Stimulated activated CD4-positive, alpha-beta T cell treated with anti-CD3 and anti-CD28 coated beads, Interleukin-4, amount 100 ng/mL, for 4 hours (primary cell): ENCODE data around the gene MRPS34.
"Not testable (repeated sequence)": the region's sequence is repeated elsewhere in the genome, so short reads cannot be mapped to it uniquely, and the experiment has no call there.

Experiments
- DNase-seq, 2 experiments: peaks; one replicate each; pipeline ENCODE4 v3.0.0-alpha.2; 2020

The MRPS34 gene

DNA sequence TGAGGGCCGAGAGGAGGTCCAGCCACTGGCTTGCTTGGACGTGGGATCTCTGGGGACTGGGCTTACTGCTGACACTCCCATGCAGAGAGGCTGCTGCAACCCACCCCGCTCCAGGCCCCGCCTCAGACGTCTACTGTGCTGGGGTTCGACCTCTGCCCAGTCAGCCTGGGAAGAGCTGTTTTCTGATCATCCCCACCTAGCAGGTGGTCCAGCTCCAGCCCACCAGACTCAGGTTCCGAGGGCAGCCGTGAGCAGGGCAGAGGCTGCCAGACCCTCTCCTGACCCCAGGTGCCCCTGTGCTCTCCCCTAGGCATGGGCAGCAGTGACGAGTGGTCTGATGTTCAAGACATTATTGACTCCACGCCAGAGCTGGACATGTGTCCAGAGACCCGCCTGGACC lies 25.0 kb downstream of the MRPS34 start:
- DNase-seq: no peak

DNA sequence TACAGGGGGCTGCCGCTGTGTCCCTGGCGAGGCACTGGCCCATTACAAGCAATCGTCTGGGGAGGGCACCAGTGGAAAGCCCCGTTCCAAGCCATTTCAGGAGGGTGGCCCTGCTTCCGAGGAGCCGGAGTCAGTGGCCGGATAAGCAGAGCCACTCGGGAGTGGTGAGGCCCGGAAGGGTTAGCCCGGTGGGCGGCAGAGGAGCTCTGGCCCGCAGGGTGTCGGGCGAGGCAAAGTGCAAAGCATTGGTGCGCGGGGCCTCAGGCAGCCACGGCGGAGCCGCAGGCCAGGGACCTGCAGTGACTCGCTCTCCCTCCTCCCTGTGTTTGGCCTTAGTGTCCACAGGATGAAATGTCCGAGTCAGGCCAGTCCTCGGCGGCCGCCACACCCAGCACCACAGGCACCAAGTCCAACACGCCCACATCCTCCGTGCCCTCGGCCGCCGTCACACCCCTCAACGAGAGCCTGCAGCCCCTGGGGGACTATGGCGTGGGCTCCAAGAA lies 26.2 kb downstream of the MRPS34 start:
- no peak for DNase-seq

DNA sequence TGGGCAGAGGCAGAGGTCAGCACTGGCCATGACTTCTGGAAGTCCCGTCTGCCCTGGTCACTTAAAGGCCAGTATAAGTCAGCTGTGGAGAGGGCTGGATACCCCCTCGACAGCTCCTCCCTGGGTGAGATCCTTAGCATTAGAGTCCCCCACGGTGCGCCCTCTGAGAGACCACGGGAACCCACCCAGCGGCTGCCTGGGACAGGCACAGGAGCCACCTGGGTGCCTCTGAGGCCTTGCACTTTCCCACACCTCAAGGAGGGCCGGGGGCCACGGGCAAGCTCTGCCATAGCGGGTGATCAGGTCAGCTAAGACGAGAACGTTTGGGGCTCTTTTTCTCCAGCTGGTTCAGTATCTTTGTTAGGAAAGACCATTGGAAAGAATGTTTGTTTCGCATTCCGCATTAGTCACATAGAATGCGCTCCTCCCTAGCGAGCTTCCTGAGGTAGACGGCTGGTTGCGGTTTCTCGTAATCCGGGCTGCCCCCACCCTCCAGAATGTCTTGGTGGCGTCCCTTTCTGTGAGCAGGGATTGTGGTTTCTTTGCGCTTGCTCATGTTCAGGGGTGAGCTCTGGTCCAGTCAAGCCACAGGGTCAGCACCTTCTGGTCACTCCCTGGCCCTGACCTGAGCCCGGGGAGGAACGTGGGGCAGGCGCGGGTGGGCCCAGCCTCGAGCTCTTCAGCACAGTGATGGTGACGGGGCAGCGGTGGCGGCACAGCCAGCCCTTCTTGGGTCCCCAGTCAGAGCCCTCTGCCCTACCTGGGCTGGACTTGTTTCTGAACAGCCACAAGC lies 26.8 kb downstream of the MRPS34 start:
- no peak for DNase-seq

DNA sequence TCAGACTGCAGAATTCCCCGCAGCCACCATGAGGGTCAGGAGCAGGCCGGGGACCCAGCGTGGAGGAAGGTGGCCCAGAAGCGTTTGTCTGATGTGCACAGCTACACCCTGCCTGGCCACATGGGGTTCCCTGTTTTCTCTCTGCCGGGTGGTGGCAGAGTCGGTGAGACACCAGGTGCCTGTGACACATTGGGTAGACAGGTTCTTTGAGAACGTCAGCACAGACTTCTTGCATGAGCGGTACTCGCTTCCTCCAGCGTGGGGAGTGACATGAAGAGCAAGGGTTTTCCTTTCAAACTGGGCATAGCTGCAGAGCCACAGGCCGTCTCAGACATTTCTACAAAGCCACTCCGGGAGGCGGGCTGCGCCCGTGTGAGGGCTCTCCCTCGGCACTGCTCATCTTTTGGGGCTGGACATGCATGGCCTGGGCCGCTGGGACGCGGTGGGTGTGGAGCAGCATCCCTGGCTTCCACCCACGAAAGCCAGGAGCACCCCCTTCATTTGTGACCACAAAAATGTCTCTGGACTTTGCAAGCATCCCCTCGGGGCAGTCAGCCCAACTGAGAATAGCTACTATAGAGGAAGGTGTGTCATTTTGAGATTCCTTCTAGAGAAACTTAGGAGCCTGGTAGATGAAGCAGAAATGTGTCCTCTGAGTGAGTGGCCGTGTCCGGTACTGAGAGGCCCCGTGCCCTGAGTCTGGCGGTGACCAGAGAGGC lies 27.6 kb downstream of the MRPS34 start:
- no peak for DNase-seq

DNA sequence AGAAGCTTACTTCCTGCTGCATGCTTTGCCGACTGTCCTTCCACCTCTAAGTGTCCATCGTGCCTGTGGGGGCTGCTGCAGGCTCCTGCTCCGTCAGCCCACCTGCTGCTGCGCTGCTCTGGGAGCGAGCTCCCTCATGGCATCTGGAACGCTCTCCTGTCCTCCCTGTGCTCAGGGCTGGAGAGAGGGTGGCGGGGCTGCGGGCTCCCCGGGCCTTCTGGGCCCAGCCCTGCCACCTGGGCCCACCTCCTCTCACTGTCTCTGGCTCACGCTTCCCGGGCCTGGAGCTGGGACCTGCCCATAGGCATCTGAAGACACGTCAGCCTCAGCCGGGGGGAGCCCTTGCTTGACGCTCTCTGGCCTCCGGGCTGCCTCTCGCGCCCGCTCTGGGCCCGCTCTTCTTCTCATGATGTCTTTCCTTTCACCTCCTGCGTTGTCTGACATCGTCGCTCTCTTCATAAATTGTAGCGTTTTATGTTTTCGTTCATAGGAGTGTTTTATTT lies 28.5 kb downstream of the MRPS34 start:
- DNase-seq: no peak

DNA sequence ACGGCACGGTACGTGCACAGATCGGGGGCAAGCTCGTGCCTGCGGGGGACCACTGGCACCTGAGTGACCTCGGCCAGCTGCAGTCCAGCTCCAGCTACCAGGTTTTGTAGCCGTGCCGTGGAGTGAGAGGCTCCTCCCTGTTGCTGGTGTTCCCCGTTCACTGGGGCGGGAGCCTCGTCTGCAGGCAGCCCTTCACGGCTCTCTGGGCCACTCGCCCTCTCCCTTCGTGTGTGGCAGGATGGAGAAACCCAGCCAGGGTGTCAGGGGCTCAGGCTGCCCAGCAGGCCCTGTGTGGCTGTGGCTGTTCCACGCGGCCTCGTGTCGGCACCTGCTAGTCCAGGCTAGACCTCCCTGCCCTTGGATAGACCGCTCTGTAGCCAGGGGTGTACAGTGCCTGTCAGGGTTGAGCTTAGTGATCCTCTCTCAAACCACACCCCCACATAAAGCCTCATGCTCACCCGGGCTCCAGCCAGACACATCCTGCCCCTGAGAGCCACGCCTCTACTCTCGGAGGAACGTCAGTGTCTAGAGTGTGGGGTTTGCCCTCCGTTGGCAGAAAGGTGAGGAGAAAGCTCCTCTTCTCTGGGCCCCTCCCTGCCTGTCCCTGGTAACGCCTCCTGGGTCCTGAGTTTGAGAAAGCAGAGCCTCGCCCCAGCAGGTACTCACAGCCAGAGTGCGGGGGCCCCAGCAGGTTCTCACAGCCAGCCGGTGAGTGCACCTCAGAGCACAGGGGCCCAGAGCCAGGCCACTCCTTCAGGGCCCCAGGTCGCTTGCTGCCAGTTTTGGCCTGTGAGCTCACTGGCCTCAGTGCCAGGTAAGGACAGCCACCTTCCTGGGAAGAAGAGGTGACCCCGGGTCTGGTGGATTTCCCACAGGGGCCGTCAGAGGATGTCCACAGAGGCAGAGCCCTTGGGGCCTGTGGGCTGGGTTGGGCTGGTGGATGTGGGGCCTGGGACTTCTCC lies 29.3 kb downstream of the MRPS34 start:
- no peak for DNase-seq

DNA sequence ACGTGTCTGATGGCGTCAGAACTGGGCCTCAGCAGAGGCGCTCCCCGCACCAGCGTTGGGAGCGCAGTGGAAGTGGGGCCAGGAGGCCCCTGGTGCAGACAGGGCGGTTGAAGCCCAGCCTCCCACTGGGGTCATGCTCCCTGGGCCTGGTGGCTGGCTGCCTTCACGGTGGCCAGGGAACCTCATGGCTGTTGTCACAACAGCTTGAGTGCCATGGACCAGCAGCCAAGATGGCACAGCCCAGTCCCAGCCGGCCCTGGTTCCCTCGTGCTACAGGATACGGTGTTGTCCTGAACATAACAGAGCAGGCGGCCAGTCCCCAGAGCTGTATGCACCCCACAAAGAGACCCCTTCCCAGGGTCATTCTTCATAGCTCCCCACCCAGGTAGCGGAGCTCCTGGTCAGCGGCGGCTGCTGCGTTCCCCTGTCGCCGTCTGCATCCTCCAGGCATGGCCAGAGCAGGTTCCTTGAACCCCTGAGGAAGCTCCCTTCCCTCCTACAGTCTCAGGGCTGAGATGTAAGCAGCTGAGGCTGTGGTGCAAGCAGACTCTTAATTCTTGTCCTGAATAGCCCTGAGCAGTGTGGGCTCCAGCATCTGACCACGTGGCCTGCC lies 31.3 kb downstream of the MRPS34 start:
- DNase-seq: no peak

DNA sequence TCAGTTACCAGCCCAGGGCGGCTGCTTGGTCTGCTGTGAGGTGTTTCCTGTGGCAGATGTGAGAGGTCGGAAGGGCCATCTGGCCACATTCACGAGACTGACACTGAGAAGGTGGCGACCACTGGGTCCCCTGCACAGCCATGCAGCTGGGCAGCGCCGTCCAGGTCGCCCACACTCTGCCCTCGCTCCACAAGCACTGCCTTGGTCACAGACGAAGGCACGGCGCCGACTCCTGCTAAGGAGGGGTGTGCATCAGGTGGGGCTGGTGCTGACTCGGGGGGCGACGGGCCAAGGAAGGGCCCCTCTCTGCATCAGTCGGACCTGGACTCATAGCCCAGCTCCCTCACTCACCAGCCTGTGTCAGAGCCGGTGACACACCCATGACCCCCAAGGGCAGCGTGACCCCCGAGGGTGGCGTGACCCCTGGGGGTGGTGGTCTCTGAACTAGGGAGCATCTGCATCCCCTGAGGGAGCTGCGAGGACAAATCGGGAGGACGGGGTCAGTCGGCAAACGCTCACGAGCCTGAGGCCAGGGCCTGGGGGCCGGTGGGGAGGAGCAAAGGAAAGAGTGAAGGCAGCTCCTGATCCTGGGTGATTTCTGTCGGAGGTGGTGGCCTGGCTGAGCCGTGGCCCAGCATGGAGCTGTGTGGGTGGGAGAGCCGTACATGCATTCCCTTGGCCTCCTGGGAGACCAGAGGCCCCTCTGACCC lies 32.0 kb downstream of the MRPS34 start:
- no peak for DNase-seq

DNA sequence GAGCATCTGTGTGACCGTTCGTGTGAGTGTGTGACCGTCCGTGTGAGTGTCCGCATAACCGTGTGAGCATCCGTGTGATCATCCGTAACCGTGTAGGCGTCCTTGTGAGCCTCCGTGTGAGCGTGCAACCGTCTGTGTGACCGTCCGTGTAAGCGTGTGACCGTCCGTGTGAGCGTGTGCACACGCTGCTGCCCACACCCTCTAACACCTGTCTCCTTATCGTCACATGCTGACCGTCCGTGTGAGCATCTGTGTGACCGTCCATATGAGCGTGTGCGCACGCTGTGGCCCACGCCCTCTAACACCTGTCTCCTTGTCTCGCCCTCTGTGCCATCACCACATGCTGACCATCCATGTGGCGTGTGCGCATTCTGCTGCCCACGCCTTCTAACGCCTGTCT lies 32.7 kb downstream of the MRPS34 start:
- DNase-seq: no peak

DNA sequence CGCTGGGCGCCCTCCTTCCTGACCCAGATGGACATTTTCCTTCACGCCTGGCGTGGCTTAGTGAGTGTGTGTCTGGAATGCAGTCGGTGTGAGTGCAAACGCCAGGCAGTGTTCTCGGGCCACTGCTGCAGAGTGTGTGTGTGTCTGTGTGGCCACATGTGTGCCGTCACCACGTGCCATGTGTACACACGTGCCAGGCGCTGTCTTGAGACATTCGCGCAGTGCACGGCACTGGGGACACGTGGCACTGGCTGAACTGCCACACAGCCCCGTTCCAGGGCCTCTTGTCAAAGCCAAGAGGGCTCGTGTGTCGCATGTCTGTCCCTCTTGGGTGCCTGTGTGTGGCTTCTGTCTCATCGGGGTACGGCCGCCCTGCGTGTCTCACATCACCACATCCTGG lies 38.1 kb downstream of the MRPS34 start:
- DNase-seq: no peak

DNA sequence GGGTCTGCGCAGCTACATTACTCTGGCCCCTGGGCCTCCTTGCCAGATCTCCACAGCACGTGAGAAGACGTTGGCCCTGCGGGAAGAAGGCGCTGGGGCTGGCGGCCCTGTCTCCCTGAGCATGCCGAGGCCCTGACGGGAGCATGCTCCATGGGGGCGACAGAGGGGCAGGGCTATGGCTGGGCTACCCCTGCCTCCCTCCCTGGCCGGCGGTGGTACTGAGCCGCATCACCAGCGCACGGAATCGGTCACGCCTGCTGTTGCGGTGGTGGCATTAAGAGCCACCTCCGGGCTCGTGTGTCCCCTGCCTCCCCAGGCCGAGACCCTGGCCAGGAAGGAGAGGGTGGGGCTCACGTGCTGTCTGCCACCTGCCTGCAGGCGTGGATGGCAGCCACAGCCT lies 38.8 kb downstream of the MRPS34 start:
- no peak for DNase-seq

DNA sequence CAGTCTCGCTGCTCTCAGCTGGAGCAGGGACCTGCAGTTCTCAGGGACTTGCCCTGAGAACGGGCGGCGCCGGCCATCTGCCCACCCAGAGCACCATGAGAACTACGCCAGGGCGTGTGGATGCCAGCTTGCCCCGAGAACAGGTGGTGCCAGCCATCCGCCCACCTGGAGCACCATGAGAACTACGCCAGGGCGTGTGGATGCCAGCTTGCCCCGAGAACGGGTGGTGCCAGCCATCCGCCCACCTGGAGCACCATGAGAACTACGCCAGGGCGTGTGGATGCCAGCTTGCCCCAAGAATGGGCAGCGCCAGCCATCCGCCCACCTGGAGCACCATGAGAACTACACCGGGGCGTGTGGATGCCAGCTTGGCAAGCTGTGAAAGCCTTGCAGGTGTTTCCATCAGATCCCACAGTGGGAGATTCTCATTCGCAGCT lies 40.4 kb downstream of the MRPS34 start:
- not testable (repeated sequence) for DNase-seq

DNA sequence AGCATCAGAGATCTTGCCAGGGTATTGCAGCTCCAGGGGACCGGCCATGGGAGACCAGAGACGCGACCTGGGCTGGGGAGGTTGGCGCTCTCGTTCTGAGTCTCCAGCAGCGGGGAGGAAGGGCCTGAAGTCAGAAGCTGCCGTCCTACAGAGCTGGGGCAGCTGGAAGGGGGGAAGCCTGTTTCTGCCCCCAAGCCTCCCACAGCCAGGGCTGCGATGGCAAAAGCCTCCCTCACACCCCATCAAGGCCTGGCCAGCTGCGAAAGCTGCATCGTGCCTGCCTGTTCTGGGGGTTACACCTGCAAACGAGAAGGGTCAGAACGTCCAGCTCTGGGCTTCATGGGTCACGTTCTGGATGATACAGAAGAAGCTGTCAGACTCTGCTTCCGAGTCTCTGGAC lies 40.9 kb downstream of the MRPS34 start:
- DNase-seq: no peak

DNA sequence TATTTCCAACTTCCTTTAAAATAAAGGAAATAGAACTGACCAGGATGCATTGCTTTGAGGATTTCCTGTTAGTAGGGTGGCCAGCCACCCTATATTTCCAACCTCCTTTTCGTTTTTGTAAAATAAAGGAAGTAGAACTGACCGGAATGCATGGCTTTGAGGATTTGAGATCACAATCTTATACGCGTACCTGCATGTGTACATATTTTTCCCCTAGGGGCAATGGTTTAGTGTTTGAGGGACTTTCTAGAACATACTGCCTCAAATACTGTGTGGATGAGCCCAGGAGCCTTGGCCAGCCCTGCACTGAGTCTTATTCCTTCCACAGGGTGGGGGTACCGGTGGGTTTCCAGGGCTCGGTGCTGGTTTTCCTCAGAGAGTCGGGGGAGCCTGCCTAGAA lies 41.3 kb downstream of the MRPS34 start:
- DNase-seq: no peak

DNA sequence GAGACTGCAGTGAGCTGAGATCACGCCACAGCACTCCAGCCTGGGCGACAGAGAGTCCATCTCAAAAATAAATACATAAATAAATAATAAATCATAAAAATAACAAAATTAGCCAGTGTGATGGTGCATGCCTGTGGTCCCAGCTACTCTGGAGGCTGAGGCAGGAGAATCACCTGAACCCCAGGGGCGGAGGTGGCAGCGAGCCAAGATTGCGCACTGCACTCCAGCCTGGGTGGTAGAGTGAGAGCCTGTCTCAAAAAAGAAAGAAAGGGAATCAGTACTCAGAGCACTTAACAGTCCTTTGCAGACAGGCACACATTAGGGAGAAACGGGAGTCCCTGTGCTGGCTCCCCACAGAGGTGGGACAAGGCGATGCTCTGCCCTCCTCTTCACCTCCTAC lies 41.9 kb downstream of the MRPS34 start:
- no peak for DNase-seq

DNA sequence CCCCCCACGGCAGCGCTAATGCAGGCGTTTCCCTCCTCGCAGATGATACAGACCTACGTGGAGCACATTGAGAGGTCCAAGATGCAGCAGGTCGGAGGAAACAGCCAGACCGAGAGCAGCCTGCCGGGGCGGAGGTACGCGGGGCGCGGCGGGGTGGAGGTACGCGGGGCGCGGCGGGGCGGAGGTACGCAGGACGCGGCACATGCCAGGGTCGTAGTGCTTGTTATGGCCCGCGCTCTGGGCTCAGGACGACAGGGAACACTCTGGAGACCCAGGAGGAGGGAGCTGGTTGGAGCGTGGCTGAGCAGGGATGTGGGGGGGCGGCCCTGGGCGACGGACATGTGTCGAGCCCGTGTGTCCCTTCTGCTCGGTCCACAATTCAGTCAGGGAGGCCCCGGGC lies 43.5 kb downstream of the MRPS34 start:
- no peak for DNase-seq

DNA sequence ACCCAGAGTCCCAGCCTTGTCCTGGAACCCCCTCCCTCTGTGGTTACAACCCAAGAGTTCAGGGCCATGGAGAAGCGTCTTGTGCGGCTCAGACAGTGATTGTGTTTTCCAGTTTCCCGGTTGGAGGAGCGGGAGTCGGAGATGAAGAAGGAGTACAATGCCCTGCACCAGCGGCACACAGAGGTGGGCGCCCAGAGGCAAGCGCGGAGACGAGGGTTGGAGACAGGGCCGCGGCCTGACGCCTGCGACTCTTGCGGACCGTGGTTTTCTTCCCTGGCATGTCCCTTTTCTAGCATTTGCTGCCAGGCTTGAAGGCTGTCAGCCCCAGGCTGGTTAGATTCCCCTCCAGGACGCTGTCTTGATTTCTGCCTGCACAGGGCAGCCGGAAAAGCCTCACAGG lies 43.9 kb downstream of the MRPS34 start:
- DNase-seq: no peak

DNA sequence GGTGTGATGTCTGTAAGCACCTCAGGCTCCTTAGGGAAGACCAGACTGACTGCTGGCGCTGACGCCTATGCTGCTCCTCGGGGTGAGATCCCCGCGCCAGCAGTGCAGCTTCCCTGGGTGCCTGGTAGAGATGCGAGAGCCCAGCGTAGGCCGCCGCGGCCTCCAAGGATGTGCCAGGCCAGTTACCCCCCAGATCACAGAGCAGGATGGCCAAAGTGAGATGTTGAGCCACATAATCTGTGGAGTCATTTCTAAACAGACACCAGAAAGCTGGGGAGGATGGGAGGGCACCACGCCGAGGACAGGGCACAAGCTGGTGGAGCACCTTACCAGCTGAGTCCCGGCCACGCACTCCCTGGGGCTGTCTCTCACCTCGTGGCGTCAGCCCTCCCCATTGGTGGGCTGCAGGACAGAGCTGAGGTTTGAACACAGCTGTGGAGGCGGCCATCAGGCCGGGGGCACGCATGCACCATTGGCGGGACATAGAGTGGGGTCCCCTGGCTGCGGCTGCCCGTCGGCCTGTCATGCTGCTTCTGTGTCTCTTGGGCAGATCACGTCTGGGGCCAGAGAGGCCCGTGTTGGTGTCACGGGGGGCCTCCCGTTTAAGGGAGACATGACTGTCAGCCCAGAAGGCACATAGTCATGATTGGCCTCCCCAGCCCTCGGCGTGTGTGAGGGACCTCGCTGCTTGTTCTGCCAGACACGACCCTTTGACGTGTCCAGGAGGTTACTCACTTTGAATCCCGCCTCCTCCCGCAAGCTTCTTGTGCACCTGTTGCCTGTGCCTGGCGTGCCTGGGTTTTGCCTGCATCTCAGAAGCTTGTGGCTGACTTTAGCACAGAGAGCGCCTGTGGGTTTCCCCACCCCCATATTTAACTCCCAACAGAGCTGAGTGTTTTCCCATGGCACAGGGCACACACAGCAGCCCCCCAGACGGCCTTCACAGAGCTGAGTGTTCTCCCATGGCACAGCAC lies 45.0 kb downstream of the MRPS34 start:
- no peak for DNase-seq

DNA sequence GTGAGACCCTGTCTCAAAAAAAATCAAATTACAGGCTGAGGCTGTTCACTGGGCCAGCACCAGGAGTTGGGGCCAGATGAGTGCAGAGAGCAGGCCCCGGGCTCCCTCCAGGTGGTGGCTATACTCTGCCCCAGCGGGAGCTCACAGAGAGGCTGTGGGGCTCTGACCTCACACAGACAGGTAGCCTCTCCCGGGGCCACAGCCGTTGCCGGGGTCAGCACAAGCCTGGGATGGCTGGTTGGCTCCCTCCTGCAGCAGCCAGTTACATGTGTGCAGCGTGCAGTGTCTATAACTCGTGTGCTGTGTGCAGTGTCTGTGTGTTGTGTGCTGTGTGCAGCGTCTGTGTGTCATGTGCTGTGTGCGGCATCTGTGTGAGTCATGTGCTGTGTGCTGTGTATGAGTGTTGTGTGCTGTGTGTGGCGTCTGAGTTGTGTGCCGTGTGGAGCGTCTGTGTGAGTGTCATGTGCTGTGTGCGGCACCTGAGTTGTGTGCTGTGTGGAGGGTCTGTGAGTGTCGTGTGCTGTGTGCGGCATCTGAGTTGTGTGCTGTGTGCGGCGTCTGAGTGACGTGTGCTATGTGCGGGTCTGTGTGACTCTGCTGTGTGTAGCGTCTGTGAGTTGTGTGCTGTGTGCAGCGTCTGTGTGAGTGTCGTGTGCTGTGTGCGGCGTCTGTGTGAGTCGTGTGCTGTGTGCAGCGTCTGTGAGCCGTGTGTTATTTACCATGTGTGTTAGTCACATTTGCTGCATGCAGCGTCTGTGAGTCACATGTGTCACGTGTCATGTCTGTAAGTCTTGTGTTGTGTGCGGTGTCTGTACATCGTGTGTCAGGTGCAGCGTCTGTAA lies 46.1 kb downstream of the MRPS34 start:
- DNase-seq: no peak

DNA sequence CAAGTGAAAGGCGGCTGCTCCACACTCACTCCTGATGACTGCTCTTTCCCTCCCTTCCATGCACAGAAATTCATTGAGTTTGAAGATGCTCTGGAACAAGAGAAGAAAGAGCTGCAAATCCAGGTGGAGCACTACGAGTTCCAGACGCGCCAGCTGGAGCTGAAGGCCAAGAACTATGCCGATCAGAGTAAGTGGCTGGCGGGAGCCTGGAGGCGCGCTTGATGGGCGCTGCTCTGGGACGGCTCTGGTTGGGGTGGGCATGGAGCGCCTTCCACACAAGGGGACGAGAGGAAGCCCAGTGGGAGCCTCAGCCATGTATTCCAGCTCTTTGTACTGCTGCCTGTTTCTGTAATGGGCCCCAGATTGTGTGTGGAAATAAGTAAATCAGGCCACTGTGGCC lies 48.4 kb downstream of the MRPS34 start:
- no peak for DNase-seq
